GM19240 (cell line): ENCODE results near the gene ADCY1.

Experiments
- DNase-seq: peaks from one replicate; pipeline ENCODE4 v3.0.0; 2011; ENCODE audit warnings: low spot score; ENCODE audit not compliant: insufficient read length

ADCY1 gene

GRCh38 chr7:45689797-45690761, 115.9 kb downstream of the ADCY1 start:
- no peak for DNase-seq

- no peak for DNase-seq
Observed at GRCh38 chr7:45690762-45691150, 116.6 kb downstream of the ADCY1 start.

GRCh38 chr7:45691155-45691656, 117.0 kb downstream of the ADCY1 start:
- no peak for DNase-seq

GRCh38 chr7:45692031-45692430, 117.9 kb downstream of the ADCY1 start:
- no peak for DNase-seq

GRCh38 chr7:45695249-45695995, 121.3 kb downstream of the ADCY1 start:
- DNase-seq = no peak

- no peak for DNase-seq
Observed at GRCh38 chr7:45696476-45696875, 122.3 kb downstream of the ADCY1 start.

- DNase-seq = no peak
Observed at GRCh38 chr7:45697576-45698136, 123.5 kb downstream of the ADCY1 start.

GRCh38 chr7:45698303-45699014, 124.3 kb downstream of the ADCY1 start:
- no peak for DNase-seq

GRCh38 chr7:45699015-45699309, 124.8 kb downstream of the ADCY1 start:
- no peak for DNase-seq

GRCh38 chr7:45699726-45700390, 125.7 kb downstream of the ADCY1 start:
- no peak for DNase-seq

GRCh38 chr7:45700556-45700955, 126.4 kb downstream of the ADCY1 start:
- DNase-seq = no peak

- DNase-seq = no peak
Observed at GRCh38 chr7:45701701-45702510, 127.7 kb downstream of the ADCY1 start.

- no peak for DNase-seq
Observed at GRCh38 chr7:45702751-45703150, 128.6 kb downstream of the ADCY1 start.

- DNase-seq = no peak
Observed at GRCh38 chr7:45703373-45703821, 129.2 kb downstream of the ADCY1 start.

GRCh38 chr7:45703911-45704682, 129.9 kb downstream of the ADCY1 start:
- no peak for DNase-seq

GRCh38 chr7:45704683-45705016, 130.5 kb downstream of the ADCY1 start:
- no peak for DNase-seq

GRCh38 chr7:45708046-45708950, 134.1 kb downstream of the ADCY1 start:
- DNase-seq = no peak
